Activated CD8-positive, alpha-beta T cell treated with anti-CD3 and anti-CD28 coated beads for 36 hours (primary cell): Measurements from ENCODE around the gene XXYLT1. TPM values are rescaled to one million over a fixed set of nuclear protein-coding genes. Genes with fewer than 3 reads are reported as not detected.

ENCODE experiments used
- ATAC-seq: fragments of 200-7000 bp; cut with Tn5 transposase; one replicate; pipeline ENCODE4 v1.10.0; 2021; ENCODE audit warnings: mild to moderate bottlenecking, moderate library complexity
- CTCF ChIA-PET: fragments of 350-600 bp; sonication (Branson Sonifier 250); formaldehyde crosslinking; loops from one replicate; lab custom pipeline; 2021; ENCODE audit warnings: antibody characterized with exemption; lab: Charles Lee
- POLR2A ChIA-PET: fragments of 350-600 bp; sonication (Branson Sonifier 250); formaldehyde crosslinking; loops from one replicate; lab custom pipeline; 2021; ENCODE audit warnings: antibody characterized with exemption; lab: Charles Lee
- DNase-seq: peaks from one replicate; pipeline ENCODE4 v3.0.0-alpha.2; 2020
- H3K27ac Mint-ChIP-seq: one replicate; pipeline ENCODE4 v1.8.0; 2021; ENCODE audit warnings: mild to moderate bottlenecking, mixed read lengths
- H3K27me3 Mint-ChIP-seq: one replicate; pipeline ENCODE4 v1.8.0; 2021; ENCODE audit warnings: mixed read lengths
- H3K36me3 Mint-ChIP-seq: one replicate; pipeline ENCODE4 v1.8.0; 2021; ENCODE audit warnings: low read depth, mixed read lengths
- H3K4me1 Mint-ChIP-seq: one replicate; pipeline ENCODE4 v1.8.0; 2021; ENCODE audit warnings: low read depth, mixed read lengths
- H3K4me3 Mint-ChIP-seq: one replicate; pipeline ENCODE4 v1.8.0; 2021; ENCODE audit warnings: mild to moderate bottlenecking, moderate library complexity, mixed read lengths
- H3K9me3 Mint-ChIP-seq: one replicate; pipeline ENCODE4 v1.8.0; 2021; ENCODE audit warnings: mixed read lengths
- CTCF ChIP-seq: fragments of 200-600 bp; IDR thresholded peaks from one replicate; pipeline ENCODE4 v1.8.0; 2022; ENCODE audit warnings: antibody characterized with exemption, mild to moderate bottlenecking
- intact Hi-C: fragments of 100-400 bp; cut with micrococcal nuclease; formaldehyde crosslinking; loops from one replicate; pipeline ENCODE4 v1.10.0; 2022
- total RNA-seq, 2 experiments: library from RNA; stranded (reverse); gene quantifications; one replicate each; pipeline ENCODE4 v1.2.3, GENCODE V29; 2021

The XXYLT1 gene
- total RNA-seq, 2 experiments from 2014 or later = 8.4 to 9.6 TPM

- DNase-seq (no peak), ATAC-seq (no peak)
- H3K27me3 Mint-ChIP-seq = no peaks in the 10 kb centered on the region
- intact Hi-C loops = no loop called here
- no peak for TF ChIP-seq CTCF
- no peaks in the 10 kb centered on the region for H3K9me3 Mint-ChIP-seq
- H3K4me3 Mint-ChIP-seq = no peak overlapping the region
- no peak overlapping the region for H3K27ac Mint-ChIP-seq
- ChIA-PET CTCF (interaction anchor here (1.3 kb wide), 1 partner anchor 25 kb away, joined by 3 read pairs; the partner anchor contains the start of gene XXYLT1), POLR2A (no interaction called here)
- H3K36me3 Mint-ChIP-seq = peaks cover 1% of the 10 kb centered on the region
- peaks cover 10% of the 10 kb centered on the region for H3K4me1 Mint-ChIP-seq
Observed at GRCh38 chr3:195245531-195245951, 25.4 kb downstream of the XXYLT1 start.

GRCh38 chr3:195241592-195242355, 29.2 kb downstream of the XXYLT1 start:
- Mint-ChIP-seq H3K4me3 (no peak overlapping the region), H3K36me3 (peaks cover 14% of the 10 kb centered on the region), H3K4me1 (peaks cover 10% of the 10 kb centered on the region), H3K9me3 (peaks cover 11% of the 10 kb centered on the region), H3K27me3 (no peaks in the 10 kb centered on the region), H3K27ac (no peak overlapping the region)
- DNase-seq (no peak), ATAC-seq (no peak)
- CTCF ChIA-PET = interaction anchor here (1.7 to 2.5 kb wide), 2 partner anchors 14 to 555 kb away, joined by 6 to 8 read pairs; no protein-coding TSS in a partner anchor
- no peak for TF ChIP-seq CTCF
- POLR2A ChIA-PET = interaction anchor here (1.1 kb wide), 1 partner anchor 15 kb away, joined by 4 read pairs; no protein-coding TSS in a partner anchor
- intact Hi-C loops = no loop called here

- ATAC-seq = no peak
- DNase-seq = no peak
- H3K36me3 Mint-ChIP-seq = peaks cover 14% of the 10 kb centered on the region
- no peak overlapping the region for H3K27ac Mint-ChIP-seq
- ChIA-PET POLR2A (interaction anchor here (1.1 kb wide), 1 partner anchor 14 kb away, joined by 4 read pairs; no protein-coding TSS in a partner anchor), CTCF (no interaction called here)
- TF ChIP-seq CTCF = no peak
- H3K4me3 Mint-ChIP-seq = no peak overlapping the region
- H3K9me3 Mint-ChIP-seq = peaks cover 11% of the 10 kb centered on the region
- H3K4me1 Mint-ChIP-seq = peaks cover 10% of the 10 kb centered on the region
- intact Hi-C loops = no loop called here
- no peaks in the 10 kb centered on the region for H3K27me3 Mint-ChIP-seq
Observed at GRCh38 chr3:195240939-195241338, 30.0 kb downstream of the XXYLT1 start.

- POLR2A ChIA-PET = interaction anchor here (1.1 kb wide), 1 partner anchor 13 kb away, joined by 4 read pairs; no protein-coding TSS in a partner anchor
- Mint-ChIP-seq H3K4me1 (peaks cover 10% of the 10 kb centered on the region), H3K4me3 (no peak overlapping the region), H3K27ac (no peak overlapping the region), H3K27me3 (no peaks in the 10 kb centered on the region), H3K9me3 (peaks cover 11% of the 10 kb centered on the region), H3K36me3 (peaks cover 14% of the 10 kb centered on the region)
- no peak for TF ChIP-seq CTCF
- CTCF ChIA-PET = interaction anchor here (0.7 to 1.3 kb wide), 3 partner anchors 10 to 134 kb away, joined by 3 read pairs; no protein-coding TSS in a partner anchor
- DNase-seq (no peak), ATAC-seq (no peak)
- intact Hi-C loops = no loop called here
Observed at GRCh38 chr3:195240171-195240701, 30.7 kb downstream of the XXYLT1 start.

- DNase-seq (no peak), ATAC-seq (no peak)
- Mint-ChIP-seq H3K4me3 (no peak overlapping the region), H3K36me3 (peaks cover 16% of the 10 kb centered on the region), H3K9me3 (peaks cover 11% of the 10 kb centered on the region), H3K27me3 (no peaks in the 10 kb centered on the region), H3K27ac (no peak overlapping the region), H3K4me1 (peaks cover 10% of the 10 kb centered on the region)
- intact Hi-C loops = no loop called here
- TF ChIP-seq CTCF = no peak
- POLR2A ChIA-PET = no interaction called here
- CTCF ChIA-PET = interaction anchor here (1.3 kb wide), 1 partner anchor 13 kb away, joined by 3 read pairs; no protein-coding TSS in a partner anchor
Observed at GRCh38 chr3:195239121-195239520, 31.8 kb downstream of the XXYLT1 start.
